Upper lobe of left lung (tissue), 4 donors: ENCODE measurements around the gene PRR33.

Experiments used
- CTCF ChIP-seq, 6 experiments: fragments of 450-650 bp in 4 of 6; fragments of 200-600 bp in 2 of 6; sonication (generic) in 2 of 6; IDR thresholded peaks; one replicate each; pipeline ENCODE4 v1.5.1; 2016 to 2019; ENCODE audit warnings: antibody characterized with exemption in 6 of 6
- POLR2A ChIP-seq, 4 donors: fragments of 450-650 bp; IDR thresholded peaks; one replicate each; pipeline ENCODE4 v1.5.1; 2016 to 2017; ENCODE audit warnings: antibody characterized with exemption in 4 of 4, mild to moderate bottlenecking in 2 of 4
- POLR2AphosphoS5 ChIP-seq, 2 donors: sonication (generic); formaldehyde crosslinking; IDR thresholded peaks; one replicate each; pipeline ENCODE4 v1.5.1; 2017; ENCODE audit warnings: antibody characterized with exemption in 2 of 2

DNA sequence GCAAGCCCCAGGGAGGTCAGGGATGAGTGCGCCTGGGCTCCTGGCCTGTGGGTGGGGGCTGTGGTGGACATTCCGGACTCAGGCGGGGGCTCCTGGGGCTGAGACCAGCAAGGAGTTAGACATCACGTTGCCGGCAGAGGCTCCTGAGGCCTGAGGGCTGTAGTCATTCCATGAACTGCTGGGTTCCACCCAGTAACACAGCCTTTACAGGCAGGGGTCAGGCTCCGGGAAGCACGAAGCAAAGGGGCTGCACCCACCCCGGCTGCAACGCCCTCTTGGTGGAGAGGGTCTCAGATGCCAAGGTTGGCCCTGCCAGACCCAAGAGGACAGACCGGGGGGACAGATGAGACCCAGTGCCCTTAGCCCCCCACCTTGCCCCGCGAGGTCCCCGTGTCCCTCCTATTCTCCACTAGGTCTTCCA is 36.8 kb upstream of the PRR33 start:
- no peak for TF ChIP-seq POLR2A (IDR thresholded peaks at IDR 0.05)
- TF ChIP-seq CTCF (IDR thresholded peaks at IDR 0.05), result no peak
- no peak for TF ChIP-seq POLR2AphosphoS5 (IDR thresholded peaks at IDR 0.05)
